ENCODE results near the gene PPM1E.
"Not testable (repeated sequence)": the region's sequence is repeated elsewhere in the genome, so short reads cannot be mapped to it uniquely, and the experiment has no call there.

PPM1E gene

DNA sequence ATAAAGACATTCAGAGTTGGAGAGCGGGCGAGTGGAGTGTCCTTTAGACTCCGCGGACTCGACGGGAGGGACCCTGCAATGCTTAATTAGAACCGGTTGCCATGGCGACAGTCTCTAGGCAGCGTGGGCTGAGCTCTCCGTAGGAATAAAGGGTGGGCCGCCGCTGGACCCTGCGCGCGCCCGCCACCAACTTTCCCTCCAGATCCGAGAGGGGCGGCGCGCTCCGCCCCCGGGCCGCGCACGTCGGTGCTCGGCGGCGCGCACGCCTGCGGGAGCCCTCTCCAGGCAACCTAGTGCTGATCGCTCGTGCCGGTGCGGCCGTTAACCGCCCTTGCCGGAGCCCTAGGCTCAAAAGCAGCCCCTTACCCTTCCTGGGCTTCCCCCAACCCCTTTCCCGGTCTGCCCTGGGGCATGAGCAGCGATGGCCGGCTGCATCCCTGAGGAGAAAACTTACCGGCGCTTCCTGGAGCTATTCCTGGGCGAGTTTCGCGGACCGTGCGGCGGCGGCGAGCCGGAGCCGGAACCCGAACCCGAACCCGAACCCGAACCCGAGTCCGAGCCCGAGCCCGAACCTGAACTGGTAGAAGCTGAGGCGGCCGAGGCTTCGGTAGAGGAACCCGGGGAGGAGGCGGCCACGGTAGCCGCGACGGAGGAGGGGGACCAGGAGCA lies at the start of gene PPM1E:
Gene PPM1E, plus strand, starts transcription at position 278 of the 669 bp plus-strand sequence.
- peak; percentile 61 for DNase-seq

- no peak for DNase-seq
Measured at GRCh38 chr17:58706351-58707140, 49.1 kb upstream of the PPM1E start.

GRCh38 chr17:58710948-58711552 lies 44.6 kb upstream of the PPM1E start:
- peak; percentile 2 for DNase-seq

- DNase-seq = no peak
Measured at GRCh38 chr17:58722274-58722673, 33.4 kb upstream of the PPM1E start.

- DNase-seq = no peak
Measured at GRCh38 chr17:58722696-58723095, 33.0 kb upstream of the PPM1E start.

- no peak for DNase-seq
Measured at GRCh38 chr17:58728798-58729197, 26.9 kb upstream of the PPM1E start.

- no peak for DNase-seq
Measured at GRCh38 chr17:58730937-58731336, 24.7 kb upstream of the PPM1E start.

DNA sequence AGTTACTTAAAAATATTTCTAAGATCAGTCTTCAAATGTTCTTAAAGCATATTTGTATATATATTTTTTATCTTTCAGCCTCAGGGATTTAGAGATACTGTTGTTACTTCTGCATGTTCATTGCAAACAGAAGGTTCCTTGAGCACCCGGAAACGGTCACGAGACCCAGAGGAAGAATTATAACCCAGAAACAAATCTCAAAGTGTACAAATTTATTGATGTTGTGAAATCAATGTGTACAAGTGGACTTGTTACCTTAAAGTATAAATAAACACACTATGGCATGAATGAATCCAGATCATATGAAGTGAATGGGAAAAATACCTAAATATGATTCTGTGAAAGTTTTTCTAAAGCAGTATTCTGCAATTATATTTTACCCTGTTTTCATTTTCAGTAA lies 21.6 kb upstream of the PPM1E start:
- no peak for DNase-seq

GRCh38 chr17:58734811-58735210 lies 20.8 kb upstream of the PPM1E start:
- DNase-seq = no peak

GRCh38 chr17:58741121-58741625 lies 14.5 kb upstream of the PPM1E start:
- DNase-seq = no peak

GRCh38 chr17:58747674-58748073 lies 8.0 kb upstream of the PPM1E start:
- DNase-seq = no peak

DNA sequence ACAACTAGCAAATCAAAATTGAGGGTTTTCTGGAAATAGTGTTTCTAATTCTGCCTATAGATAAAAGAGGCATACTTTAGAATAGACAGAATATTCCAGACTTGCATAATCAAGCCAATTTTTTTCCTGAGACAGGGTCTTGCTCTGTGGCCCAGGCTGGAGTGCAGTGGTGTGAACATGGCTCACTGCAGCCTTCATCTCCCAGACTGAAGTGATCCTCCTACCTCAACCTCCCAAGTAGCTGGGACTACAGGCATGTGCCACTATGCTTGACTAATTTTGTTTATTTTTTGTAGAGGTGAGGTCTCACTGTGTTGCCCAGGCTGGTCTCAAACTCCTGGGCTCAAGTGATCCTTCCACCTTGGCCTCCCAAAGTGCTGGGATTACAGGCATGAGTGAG lies 6.0 kb upstream of the PPM1E start:
- DNase-seq = not testable (repeated sequence)

GRCh38 chr17:58753026-58753425 lies 2.6 kb upstream of the PPM1E start:
- DNase-seq = no peak

DNA sequence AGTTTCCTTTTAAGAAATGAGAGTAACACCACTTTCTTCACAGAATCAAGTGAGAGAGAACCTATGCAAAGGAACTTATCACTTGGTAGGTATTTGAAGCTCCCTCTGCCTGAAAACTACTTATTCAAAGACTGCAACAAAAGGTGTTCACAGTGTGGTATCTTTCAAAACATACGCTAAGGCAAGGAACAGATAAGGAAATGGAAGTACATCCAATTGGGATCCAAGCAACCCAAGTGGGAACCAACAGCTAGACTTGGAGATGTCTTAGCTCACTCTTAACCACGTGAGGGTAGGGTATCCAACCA lies 431 bp upstream of the PPM1E start:
- no peak for DNase-seq

DNA sequence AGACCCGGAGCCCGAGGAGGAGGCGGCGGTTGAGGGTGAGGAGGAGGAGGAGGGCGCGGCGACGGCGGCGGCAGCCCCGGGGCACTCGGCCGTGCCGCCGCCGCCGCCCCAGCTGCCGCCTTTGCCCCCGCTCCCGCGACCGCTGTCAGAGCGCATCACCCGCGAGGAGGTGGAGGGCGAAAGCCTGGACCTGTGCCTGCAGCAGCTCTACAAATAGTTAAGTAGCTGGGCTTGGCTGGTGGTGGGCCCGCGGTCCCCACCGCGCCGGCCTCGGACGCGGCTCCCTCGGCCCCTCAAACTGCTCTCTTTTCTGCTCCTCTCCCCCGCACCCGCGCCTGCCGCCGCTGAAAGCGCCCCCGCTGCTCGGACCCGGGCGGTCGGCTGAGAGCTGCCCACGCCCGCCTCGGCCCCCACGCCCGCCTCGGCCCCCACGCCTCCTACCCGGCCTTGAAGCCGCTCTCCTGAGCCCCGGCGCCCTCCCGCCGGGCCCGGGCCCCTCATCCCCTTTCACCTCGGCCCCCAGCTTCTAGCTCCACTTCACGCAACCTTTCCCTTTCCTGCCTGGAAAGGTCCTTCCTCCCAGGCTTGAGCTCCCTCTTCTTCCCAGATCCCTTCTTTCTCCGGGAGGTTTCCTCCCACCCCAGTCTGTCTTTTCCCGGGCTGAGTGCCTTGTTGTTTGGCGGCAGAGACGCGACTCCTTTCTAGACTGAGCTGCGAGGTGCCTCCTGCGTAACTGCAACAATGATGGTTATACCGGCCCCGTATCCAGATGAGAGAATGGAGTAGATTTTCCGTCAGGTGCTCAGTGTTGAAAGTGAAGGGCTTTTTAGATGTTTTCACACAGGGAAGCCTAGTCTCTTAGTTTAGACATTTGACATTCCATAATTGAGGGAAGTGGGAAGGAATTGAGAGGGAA lies 850 bp downstream of the PPM1E start:
- DNase-seq = peak; percentile 10

- DNase-seq = no peak
Measured at GRCh38 chr17:58757162-58757613, 1.5 kb downstream of the PPM1E start.

DNA sequence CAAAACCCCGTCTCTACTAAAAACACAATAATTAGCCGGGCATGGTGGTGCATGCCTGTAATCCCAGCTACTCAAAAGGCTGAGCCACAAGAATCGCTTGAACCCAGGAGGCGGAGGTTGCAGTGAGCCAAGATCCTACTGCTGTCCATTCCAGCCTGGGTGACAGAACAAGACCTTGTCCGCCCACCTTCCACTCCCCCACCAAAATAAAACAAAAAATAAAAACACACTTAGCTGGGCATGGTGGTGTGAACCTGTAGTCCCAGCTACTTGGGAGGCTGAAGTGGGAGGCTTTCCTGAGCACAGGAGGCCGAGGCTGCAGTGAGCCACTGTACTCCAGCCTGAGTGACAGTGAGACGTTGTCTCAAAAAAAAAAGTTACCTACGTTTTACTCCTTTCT lies 3.2 kb downstream of the PPM1E start:
- DNase-seq = no peak

DNA sequence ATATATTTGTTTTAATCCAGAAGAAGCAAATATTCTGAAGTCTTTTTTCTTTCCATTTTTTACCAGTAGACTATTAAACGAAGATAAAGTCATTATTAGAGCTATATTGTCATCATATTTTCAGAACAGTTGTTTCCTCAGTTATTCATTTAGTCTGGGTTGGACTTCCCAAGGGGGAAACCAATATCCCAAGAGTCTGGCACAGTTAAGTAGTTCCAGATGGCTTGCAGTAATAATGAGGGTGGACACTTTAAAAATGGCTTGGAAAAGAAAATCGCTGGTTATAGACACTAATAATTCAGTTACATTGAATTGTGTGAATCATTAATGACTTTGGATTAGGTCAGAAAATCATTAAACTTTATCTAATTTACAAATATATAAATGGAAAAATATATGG lies 3.9 kb downstream of the PPM1E start:
- DNase-seq = no peak

DNA sequence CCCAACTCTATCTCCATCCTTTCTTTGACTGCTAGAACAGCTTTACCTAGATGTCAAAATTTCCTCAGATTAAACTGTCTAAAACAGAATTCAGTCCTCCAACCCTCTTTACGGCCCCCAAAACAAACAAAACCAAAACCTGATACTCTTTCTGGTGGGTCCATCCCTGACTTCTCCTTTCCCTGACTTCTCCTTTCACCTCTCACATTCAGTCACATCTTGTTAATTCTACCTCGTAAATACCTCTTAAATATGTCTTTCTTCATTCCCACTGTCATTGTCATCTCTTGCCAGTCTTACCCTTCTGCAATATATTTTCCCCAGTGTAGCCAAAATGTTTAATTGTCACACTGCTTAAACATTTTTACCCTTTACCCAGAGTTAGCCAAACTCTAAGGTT lies 4.6 kb downstream of the PPM1E start:
- DNase-seq = no peak

DNA sequence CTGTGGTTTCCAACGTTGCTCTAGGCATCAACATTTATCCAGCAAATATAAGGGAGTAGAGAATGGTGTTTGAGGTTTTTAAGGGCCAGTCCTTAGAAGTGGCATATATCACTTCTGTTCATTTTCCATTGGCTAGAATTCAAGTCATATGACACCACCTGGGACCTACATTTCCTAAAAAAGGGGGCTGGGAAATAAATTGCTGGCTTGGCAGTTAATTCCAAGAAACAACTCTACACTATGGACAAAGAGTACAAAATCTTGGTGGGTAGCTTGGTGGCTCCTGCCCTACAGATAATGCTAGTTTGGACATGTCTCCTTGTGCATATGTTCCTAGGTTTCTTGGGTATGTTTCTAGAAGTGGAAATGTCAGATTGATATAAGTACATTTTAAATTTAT lies 7.6 kb downstream of the PPM1E start:
- no peak for DNase-seq

DNA sequence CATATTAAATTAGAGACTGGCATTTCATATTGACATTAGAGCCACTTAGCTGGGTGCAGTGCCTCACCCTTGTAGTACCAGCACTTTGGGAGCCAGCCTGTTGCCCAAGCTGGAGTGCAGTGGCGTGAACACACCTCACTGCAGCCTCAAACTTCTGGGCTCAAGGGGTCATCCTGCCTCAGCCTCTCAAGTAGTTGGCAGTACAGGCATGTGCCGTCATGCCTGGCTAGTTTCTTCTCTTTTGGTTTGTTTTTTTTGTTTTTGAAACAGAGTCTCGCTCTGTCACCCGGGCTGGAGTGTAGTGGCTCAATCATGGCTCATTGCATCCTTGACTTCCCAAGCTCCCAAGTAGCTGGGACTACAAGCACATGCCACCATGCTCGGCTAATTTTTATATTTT lies 8.7 kb downstream of the PPM1E start:
- no peak for DNase-seq

DNA sequence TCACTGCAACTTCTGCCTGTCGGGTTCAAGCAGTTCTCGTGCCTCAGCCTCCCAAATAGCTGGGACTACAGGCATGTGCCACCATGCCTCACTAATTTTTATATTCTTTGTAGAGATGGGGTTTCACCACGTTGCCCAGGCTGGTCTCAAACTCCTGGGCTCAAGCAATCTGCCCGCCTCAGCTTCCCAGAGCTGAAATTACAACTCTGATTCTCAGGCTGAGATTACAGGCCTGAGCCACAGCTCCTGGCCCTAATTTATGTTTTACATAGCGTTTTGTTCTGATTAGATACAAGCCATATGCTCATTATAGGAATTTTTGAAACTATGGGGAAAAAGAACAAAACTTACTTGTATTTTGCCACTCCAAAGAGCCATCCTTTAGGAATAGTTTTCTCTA lies 22.8 kb downstream of the PPM1E start:
- not testable (repeated sequence) for DNase-seq

DNA sequence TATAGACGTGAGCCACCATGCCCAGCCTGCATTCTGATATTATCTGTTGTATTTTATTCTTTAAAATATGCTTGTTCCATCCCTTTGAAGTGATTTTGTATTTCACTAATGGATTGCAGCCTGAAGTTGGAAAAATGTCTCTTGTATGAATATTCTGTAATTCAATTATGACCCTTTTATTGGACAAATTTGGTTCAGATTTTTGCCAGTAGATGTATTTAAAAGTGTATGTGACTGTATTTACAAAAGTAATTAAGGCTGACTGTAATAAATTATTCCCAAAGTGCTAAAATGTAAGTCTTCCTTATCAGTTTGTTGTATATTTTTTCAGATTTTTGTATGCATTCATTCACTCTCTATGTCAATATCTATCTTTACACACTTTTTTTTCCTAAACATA lies 23.8 kb downstream of the PPM1E start:
- DNase-seq = no peak

Data from DMS153 (cell line).